HG03575 (cell line): Measurements from ENCODE around the gene ERG.

Source experiments
- ATAC-seq: cut with Tn5 transposase; IDR thresholded peaks from one replicate; pipeline ENCODE4 v1.9.1; 2021; ENCODE audit not compliant: unreplicated experiment, insufficient number of reproducible peaks, low FRiP score; ENCODE audit errors: extremely low read depth

The ERG gene

DNA sequence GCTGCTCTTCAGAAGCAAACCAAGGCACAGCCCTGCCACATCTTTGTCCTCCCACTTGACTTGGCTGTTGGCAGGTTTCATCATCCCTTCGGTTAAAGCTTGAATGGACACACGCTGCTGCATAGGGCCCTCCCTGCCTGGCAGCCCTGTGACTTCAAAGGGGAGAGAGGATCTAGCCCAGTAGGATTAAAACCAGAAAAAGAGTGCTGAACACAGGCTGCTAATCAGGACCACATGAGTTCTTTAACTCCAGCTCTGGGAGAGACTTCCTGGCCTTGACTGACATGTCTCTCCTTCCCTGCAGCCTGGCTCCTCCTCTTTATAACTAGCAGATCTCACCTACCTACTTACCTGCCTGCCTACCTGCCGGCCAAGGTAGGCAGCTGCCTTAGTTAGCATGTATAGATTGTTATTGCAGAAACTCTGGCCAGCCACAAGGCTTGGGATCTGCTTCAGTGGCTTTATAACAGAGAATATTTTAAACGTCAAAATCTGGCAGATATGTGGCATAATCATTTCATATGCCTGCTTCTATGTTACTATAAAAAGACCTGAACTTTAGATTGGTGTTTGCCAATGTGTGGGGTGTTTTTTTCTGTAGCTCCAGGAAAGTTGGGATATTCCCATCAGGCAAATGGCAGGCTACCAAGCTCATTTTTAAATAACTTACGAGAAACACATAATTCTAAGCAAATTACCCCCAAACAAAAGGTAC is 49.4 kb downstream of the ERG start:
- ATAC-seq = no peak

DNA sequence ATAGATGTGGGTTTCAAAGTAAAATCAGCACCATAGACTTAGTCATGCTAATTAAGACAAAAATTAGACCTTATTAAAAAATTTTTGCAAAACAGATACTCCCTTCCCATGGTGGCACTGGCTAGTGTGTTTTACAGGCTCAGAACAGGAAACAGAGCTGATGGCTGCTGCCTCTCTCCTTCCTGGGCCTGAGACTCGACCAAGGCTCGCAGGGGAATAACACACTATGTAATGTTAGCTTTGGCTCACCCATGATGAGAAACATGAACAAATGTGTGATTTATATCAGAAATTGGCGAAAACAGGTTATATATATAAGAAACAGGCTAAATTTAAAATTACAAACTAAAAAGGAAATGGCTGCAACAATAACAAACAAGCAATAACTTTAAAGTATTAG is 50.7 kb downstream of the ERG start:
- no peak for ATAC-seq

DNA sequence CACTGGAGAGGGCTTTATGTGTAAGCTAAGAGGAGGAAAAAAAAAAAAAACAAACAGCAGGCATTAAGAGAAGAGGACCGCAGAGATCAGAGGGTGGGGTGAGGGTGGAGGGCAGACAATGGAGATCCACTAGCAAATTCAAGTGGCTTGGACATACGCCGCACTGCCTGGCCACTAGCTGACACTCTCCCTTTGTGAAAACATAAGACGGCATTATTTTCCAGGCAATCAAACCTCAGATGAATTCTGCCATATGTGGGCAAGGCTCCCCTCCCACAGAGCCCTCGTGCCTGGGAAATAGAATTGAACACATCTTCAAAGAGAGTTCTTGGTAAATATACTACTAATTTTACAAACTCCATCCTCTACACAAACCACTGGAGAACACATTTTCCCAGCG is 53.6 kb downstream of the ERG start:
- no peak for ATAC-seq

DNA sequence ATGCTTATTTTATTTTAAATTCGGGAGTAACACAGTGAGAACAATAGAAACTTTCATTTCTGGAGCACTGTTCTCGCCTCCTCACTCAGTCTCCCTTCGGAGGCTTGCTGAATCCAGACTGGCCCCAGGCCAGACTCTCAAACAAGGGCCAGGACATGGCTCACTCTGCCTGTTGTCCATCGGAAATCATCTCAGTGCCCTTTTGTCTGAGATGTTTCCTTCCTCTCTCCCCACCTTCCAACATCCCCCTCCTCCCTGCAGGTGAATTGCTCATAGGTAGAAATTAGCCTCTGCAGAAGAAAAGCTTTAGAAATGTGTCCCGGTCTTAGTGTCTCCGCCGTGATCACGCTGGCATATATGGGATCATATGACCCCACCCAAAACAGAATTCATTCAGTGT is 55.2 kb downstream of the ERG start:
- ATAC-seq = no peak

DNA sequence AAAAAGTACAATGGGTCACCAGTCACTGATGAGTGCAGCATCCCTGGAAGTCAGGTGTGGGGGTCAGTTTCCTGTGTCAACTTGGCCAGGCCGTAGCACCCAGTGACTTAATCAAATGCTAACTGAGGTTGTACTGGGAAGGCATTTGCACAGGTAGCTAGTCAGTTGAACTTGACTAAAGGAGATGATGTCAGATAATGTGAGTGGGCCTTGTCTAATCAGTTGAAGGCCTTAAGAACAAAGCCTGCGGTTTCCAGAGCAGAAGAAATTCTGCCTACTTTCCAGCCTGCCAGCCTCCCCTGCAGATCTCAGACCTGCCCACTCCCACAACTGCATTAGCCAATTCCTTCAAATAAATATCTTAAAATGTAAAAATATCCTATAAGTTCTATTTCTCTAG is 57.1 kb downstream of the ERG start:
- ATAC-seq = no peak

DNA sequence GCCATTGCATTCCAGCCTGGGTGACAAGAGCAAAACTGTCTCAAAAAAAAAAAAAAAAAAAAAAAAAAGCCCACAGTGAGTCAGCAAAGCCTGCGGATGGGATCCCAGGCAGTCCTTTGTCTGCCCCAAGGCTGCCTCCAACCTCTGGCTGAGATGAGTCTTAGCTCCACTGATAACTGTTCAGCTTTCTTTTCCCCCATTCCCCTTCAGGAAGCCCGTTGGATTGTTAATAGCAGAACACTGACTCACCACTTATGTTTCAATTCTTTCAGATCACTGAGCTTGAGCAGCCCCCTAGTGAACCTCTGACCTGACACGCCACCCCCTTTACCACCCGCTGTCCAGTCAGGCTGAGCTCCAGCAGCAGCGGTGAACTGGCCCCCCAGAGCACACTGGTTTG is 57.5 kb downstream of the ERG start:
- no peak for ATAC-seq

DNA sequence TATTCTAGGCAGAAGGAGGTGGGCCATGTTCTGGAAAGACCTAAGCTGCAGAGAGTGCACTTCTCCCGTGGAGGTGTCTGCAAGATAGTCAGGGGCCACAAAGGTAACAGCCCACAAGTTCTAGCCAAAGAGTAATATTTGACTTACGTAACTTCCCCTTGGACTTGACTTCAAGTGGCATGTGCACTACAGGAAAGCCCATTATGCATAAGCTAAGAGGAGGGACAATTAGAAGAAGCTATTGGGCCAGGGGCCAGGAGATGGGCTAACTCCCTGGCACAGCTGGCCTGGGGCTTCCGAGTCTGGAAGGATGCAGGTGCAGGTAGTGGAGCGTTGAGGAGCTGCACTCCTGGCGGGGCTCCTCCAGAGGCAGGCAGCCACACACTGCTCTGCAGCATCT is 58.3 kb downstream of the ERG start:
- no peak for ATAC-seq

DNA sequence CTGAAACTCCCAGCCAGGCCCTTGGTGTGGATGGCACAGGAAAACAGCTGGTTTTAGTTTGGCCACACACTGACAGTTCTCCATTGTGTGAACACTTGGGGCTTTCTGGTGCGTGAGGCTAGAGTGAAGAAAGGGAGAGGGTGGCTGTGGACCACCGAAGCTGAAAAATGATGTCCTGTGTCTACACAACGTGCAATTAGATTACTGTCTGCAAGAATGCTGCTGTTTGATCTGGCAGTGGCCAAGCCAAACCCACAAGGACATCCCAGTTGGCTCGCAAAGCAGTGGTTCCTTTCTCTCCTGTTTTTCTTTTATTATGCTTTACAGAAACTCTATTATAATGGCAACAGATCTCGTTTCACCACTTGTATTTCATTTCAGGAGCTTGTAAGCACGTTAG is 58.9 kb downstream of the ERG start:
- no peak for ATAC-seq

DNA sequence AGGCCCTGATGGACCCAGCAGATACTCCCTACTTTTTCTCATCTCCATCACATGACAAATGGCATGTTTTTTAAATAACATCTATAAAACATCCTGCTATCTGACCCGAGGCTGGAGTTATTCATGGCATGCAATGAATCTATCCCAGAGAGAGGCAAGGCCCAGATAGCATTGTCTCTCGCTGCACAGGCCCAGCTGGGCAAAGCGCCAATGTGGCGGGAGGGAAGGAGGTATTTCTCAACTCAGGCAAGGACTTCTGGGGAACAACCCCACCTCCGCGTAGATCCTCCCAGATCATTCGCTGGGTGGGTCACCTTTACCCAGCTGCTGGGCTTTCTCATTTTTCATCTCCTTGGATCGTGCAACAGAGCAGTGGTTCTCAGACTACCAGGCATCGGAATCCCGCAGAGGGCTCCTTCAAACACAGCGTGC is 59.8 kb downstream of the ERG start:
- no peak for ATAC-seq

DNA sequence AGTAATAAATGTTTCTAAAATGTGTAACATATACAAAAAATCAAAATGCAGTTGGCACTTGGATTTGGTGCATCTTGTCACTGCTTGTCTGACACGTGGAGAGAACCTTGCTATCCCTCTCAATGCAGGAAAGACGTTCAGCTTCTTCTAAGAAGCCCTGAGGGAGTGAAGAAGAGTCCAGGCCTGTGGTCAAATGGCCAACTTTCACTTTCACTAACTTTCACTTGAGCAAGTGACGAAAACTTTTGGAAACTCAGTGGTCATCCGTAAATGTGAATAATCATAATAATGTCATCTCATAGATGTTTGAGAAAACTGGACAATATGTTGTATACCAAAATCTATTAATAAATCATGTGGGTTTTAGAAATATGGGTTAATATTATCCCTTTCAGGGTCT is 61.9 kb downstream of the ERG start:
- no peak for ATAC-seq

DNA sequence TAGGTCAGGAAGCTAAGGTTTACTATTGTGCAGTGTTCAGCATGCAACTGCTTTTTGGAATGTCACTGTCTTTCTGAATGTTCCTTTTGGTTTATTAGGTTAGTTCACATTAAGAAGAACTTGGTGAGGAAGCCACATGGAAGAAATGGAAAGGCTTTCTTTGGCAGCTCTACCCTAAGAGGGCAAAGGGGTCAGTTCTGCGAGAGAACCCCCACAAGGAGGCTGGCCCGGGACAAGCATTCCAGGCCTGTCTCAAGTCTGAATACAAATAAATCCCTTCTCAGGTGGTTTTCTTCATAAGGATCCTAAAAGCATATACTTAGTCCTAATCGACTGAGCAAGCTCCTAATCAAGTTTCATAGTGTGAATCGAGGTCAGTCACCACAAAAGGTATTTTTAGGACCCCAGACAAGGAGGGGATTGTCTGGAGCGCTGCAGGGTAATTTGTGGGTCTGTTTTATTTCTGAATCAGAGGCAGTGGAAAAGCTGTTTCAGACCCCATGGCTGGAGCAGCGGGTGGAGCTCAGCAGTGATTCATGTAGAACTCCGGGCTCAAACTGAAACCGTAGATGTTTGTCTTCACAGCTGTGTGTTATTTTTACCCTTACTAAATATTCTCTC is 63.3 kb downstream of the ERG start:
- no peak for ATAC-seq

DNA sequence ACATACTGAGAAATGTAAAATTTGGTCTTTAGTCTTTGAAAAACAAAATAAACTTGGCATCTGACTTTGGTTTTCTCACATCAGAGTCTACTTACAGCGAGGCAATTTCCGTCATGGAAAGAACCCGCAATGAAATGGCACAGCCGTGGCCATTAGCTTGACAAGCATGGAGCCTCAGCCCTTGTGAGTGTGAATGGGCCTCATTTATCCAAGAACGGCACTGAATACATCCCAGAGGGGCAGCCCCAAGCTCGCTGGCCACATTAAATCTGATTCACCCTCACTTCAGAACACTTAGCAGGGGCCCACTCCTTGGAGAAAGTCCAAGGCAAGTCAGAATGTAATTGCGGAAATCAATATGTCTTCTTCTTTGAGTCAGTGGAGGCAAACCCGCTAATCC is 64.8 kb downstream of the ERG start:
- ATAC-seq = no peak

DNA sequence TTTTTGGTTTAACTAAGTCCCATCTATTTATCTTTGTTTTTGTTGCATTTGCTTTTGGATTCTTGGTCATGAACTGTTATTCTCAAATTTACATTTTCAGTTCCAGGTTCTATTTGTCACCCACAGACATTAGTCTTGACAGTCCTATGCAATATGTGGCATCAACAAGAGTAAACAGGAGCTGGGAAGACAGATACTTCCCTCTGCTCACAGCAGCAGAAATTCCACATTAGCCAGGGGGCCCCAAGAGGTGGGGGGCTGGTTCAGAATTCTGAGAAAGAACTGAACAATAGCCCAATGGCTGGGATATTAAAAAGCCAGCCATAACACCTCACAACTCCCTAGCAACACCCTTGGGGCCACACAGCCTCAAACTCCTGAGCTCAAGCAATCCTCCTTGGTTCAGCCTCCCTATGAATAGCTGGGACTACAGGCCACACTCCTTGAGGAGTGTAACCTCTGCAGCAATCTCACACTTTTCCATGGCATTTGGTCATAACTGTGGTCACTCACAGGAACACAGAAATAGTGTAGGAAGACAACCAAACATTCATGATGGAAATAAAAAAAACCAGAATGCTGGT is 67.8 kb downstream of the ERG start:
- no peak for ATAC-seq

DNA sequence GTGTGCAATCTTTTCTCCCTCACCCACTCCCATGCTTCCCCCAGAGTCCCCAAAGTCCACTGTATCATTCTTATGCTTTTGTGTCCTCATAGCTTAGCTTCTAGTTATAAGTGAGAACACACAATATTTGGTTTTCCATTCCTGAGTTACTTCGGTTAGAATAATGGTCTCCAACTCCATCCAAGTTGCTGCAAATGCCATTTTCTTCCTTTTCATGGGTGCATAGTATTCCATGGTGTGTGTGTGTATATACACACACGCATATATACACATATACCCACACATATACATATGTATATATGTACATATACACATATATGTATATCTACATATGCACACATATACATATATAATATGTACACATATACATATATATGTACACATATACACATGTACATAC is 69.3 kb downstream of the ERG start:
- ATAC-seq = no peak

DNA sequence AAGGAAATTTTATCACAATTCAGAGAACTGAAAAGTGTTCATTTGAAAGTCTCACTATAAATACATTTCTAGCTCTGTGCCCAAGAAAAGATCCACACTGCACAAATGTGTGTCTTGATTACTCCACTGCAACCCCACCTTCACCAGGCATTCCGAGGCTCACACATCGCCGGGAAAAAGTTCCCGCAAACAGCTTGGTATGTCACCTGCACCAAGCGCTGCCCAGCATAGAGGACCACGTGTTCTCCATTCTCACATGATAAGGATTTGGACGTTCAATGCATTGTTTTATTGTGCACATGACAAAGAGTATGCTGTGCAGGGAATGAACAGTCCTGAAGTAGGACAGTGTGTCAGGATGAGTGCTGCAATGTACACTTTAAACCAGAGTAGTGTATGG is 70.1 kb downstream of the ERG start:
- no peak for ATAC-seq

DNA sequence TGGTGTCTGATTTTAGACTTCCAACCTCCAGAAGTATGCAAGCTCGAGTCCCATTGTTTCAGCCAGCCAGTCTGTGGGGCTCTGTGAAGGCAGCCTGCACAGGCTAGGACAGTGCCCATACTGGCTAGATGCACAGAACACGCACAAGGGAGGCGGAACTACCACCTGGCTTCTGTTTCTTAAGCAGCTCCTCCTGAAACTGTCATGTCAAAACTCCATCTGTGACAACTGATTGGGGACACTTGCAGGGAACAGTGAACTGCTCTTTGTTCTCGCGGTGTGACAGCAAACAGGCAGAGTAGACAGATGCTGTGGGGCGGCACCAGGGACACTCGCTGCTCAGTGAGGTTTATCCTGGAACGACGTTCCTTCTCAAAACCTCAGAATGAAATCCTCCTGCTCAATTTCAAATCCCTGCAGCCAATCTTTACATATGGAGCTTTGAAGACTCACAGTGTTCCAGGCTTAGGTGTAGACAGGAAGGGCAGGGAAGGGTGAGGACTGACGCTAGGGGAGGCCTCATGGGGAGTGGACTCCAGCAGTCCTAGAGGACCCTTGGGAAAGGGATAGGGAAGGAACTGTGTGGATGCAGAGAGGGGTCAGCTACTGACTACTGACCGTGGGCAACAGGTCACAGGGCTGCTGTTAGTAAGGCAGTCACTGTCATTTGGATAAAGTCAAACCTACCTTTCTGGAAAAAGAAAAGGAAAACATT is 73.8 kb downstream of the ERG start:
- no peak for ATAC-seq

DNA sequence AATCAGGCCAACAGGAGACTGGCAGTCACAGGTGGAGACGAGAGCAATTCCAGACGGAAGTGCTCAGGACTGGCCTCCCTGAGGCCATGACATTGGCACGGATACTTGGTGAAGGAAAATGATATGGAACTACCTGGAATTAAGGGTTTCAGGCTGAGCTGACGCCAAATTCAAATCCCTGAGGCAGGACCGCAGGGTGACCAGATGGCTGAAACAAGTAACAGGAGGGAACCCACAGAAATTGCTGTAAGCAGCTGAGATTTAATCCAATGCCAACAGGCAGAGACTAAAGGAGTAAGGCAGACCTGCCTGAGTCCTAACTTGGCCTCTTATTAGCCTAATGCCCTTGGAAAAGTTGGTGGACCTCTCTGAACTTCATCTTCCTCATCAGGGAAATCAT is 76.2 kb downstream of the ERG start:
- no peak for ATAC-seq

DNA sequence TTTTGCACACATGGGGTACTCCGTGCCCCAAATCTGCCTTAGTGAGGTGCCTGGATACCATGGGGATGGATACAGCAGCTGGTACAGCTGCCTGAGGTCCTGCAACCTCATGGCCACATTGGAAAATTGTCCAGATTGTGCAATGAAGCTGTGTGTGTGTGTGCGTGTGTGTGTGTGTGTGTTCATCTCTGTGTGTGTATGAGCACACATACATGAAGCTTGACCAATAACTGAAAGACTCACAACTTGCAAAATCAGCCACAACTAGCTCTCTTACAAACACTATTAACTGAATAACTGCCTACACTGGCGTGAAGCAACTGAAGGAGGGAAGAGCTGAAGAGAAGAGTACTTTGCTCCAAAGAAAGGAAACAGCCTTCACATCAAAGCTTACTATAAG is 78.1 kb downstream of the ERG start:
- no peak for ATAC-seq

DNA sequence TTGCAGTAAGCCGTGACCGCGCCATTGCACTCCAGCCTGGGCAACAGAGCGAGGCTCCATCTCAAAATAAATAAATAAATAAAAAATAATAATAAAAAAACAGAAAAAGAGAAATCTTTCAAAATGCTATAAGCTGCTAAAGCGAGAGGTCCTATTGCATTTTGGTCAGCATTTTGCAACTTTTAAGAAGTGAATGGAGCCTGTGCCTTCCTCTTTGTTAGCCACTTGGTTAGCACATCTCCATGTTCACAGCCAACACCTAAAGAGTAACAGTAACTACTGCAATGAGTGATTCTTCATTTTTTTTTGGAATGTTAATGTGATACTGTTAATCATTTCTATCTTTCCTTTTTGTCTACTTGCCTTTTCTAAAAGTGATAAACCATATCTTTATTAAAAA is 80.6 kb downstream of the ERG start:
- ATAC-seq = no peak

DNA sequence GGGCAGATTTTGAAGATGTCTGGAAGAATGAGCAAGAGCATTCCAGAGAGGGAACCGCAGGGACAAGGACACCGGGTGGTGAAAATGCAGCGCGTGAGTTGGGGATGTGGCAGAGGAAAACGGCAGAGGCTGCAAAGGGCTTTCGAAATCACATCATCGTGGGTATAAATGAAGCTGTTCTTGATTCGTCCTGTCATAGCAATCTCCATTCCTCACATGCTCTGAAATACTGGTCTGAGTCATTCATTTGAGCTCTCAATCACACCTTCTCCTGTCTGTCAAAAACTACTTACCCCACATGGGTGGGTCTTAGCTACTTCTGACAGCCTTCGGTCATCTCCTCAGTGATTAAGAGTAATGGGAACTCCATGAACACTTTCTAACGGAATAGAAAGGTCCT is 81.5 kb downstream of the ERG start:
- ATAC-seq = no peak
